ENCODE results near the gene CCDC97. TPM values are rescaled to one million over a fixed set of nuclear protein-coding genes. Genes with fewer than 3 reads are reported as not detected.

The CCDC97 gene
- total and polyA plus RNA-seq, 2 of the 8 experiments (the other 6 are each of a cell fraction or from before 2014, with no cell fraction given): 19.8 to 27.1 TPM

- CTCF ChIA-PET (ENCODE audit: partially characterized antibody): interaction anchor here (0.6 kb wide), 1 partner anchor 466 kb away, joined by 3 read pairs; no protein-coding TSS in a partner anchor
- Histone ChIP-seq H3K4me2 (ENCODE audit: insufficient read depth in 1 of 2, low read depth in 2 of 2, low read length in 2 of 2) (peak overlapping the region; percentile 97 to 98), H2AFZ (ENCODE audit: low read length) (no peak overlapping the region), H3K4ac (replicated peaks; ENCODE audit: insufficient read length, low read depth, low read length) (peak overlapping the region; percentile 65), H3K9ac (replicated peaks in 1 of 4; ENCODE audit: extremely low read depth in 1 of 4, low read depth in 3 of 4, low read length in 3 of 4) (no peak overlapping the region), H2BK20ac (ENCODE audit: low read length) (peak overlapping the region; percentile 2; the same call in 1 of the 2 replicates), H2BK12ac (ENCODE audit: low read depth, low read length) (peak overlapping the region; percentile 95; the same call in 1 of the 2 replicates), H4K5ac (ENCODE audit: insufficient read length, low read depth, low read length) (no peak overlapping the region), H3K79me2 (ENCODE audit: control insufficient read depth in 1 of 2, insufficient read depth in 2 of 2, low read length in 2 of 2) (no peaks in the 10 kb centered on the region), H4K8ac (ENCODE audit: extremely low read depth, insufficient read depth, low read length) (peak overlapping the region; percentile 15), H4K20me1 (replicated peaks in 1 of 2; ENCODE audit: control insufficient read depth in 1 of 2, insufficient read depth in 2 of 2, low read length in 2 of 2) (peaks cover 0 to 4% of the 10 kb centered on the region in 2 experiments), H3K9me3 (ENCODE audit: insufficient read depth in 2 of 2, low read depth in 1 of 2, low read length in 1 of 2) (no peaks in the 10 kb centered on the region), H2BK120ac (replicated peaks; ENCODE audit: low read depth, low read length) (peak overlapping the region; percentile 50), H2BK5ac (ENCODE audit: low read depth, low read length) (peak overlapping the region; percentile 62; the same call in 1 of the 2 replicates), H3K14ac (ENCODE audit: insufficient read length) (no peak overlapping the region), H3K79me1 (ENCODE audit: low read depth, low read length) (no peaks in the 10 kb centered on the region), H3K27me3 (replicated peaks in 1 of 4; ENCODE audit: control insufficient read depth in 3 of 4, extremely low read depth in 1 of 4, insufficient read depth in 3 of 4, low read length in 3 of 4) (peaks cover 0 to 6% (median 0%) of the 10 kb centered on the region in 4 experiments; a peak in 3 of 7 replicates), H3K18ac (ENCODE audit: extremely low read depth, low read length) (peak overlapping the region; percentile 19; the same call in 1 of the 2 replicates), H3K23ac (ENCODE audit: insufficient read length) (peak overlapping the region; percentile 7), H3K23me2 (ENCODE audit: low read depth, low read length) (peaks cover 17% of the 10 kb centered on the region), H3K4me3 (ENCODE audit: extremely low read depth in 1 of 4, insufficient read depth in 2 of 4, low read depth in 3 of 4, low read length in 4 of 4) (peak overlapping the region; percentile 43 to 55 (median 50); a peak in 6 of 8 replicates), H4K91ac (replicated peaks; ENCODE audit: insufficient read length, low read length) (peak overlapping the region; percentile 94), H3K56ac (replicated peaks; ENCODE audit: insufficient read length, low read depth, low read length) (no peak overlapping the region), H3K4me1 (replicated peaks in 1 of 4; ENCODE audit: control insufficient read depth in 3 of 4, insufficient read depth in 4 of 4, low read length in 3 of 4) (peaks cover 15 to 32% (median 23%) of the 10 kb centered on the region in 4 experiments), H3K27ac (ENCODE audit: low read depth, low read length) (no peak overlapping the region), H2BK15ac (ENCODE audit: low read length) (0 out of 2 replicates have a peak overlapping the region, but pooled peaks have one; percentile 1), H3K36me3 (ENCODE audit: control insufficient read depth in 2 of 4, insufficient read depth in 4 of 4, low read length in 3 of 4) (no peaks in the 10 kb centered on the region; a peak in 3 of 8 replicates), H2AK5ac (ENCODE audit: low read depth, low read length) (peak overlapping the region; percentile 18; the same call in 1 of the 2 replicates)
- WGBS, 2 experiments (ENCODE audit: extremely low coverage in 1 of 2, insufficient coverage in 1 of 2, insufficient read length in 1 of 2, insufficient replicate concordance in 2 of 2, low coverage in 1 of 2, low lambda C conversion rate in 2 of 2, missing lambda C conversion rate in 1 of 2): 47% methylated on average over 24 of the region's 30 CpGs; no CpG with 5 or more reads in 1 of the 2 experiments
- FAIRE-seq: no peak
- POLR2A ChIA-PET (ENCODE audit: partially characterized antibody): interaction anchor here (0.6 to 12.6 kb wide), 9 partner anchors 9 to 118 kb away, joined by 3 to 137 read pairs (median 5); partner anchors contain the start of genes B9D2 and CCDC97
- DNase-seq (ENCODE audit: low read depth in 1 of 2, low spot score in 2 of 2): peak in 1 of 2 experiments; percentile 53
- TF ChIP-seq MAX (IDR thresholded peaks at IDR 0.05): no peak
- no peak for TF ChIP-seq SIN3A (conservative IDR thresholded peaks at IDR 0.05 in 1 of 2, IDR thresholded peaks at IDR 0.05 in 1 of 2; ENCODE audit: low read depth in 1 of 2, low read length in 2 of 2)
- no peak for TF ChIP-seq CHD1 (IDR thresholded peaks at IDR 0.05; ENCODE audit: low read depth, low read length)
- TF ChIP-seq YY1 (IDR thresholded peaks at IDR 0.05; ENCODE audit: low read depth, low read length): no peak
- TF ChIP-seq JUND (IDR thresholded peaks at IDR 0.05; ENCODE audit: low read length): no peak
- TF ChIP-seq, protein P1, sequence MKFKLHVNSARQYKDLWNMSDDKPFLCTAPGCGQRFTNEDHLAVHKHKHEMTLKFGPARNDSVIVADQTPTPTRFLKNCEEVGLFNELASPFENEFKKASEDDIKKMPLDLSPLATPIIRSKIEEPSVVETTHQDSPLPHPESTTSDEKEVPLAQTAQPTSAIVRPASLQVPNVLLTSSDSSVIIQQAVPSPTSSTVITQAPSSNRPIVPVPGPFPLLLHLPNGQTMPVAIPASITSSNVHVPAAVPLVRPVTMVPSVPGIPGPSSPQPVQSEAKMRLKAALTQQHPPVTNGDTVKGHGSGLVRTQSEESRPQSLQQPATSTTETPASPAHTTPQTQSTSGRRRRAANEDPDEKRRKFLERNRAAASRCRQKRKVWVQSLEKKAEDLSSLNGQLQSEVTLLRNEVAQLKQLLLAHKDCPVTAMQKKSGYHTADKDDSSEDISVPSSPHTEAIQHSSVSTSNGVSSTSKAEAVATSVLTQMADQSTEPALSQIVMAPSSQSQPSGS (IDR thresholded peaks at IDR 0.05; ENCODE audit: low read length): no peak
- TF ChIP-seq, protein P2, sequence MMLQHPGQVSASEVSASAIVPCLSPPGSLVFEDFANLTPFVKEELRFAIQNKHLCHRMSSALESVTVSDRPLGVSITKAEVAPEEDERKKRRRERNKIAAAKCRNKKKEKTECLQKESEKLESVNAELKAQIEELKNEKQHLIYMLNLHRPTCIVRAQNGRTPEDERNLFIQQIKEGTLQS (IDR thresholded peaks at IDR 0.05; ENCODE audit: insufficient read depth, low read depth, low read length): no peak
- no peak for TF ChIP-seq ZNF274 (IDR thresholded peaks at IDR 0.05; ENCODE audit: borderline replicate concordance, extremely low read depth, low read length)
Measured at GRCh38 chr19:41325947-41326706, 16.2 kb downstream of the CCDC97 start.

All from H1 (cell line).